IPS DF 19.7 (cell line): ENCODE measurements around the gene TRABD2B.
A peak's percentile ranks its signal among the peaks of the same experiment; 100 is the strongest.
"Not testable (repeated sequence)": the region's sequence is repeated elsewhere in the genome, so short reads cannot be mapped to it uniquely, and the experiment has no call there.

Experiments
- DNase-seq: peaks from one replicate; pipeline ENCODE4 v3.0.0-alpha.2; 2013; ENCODE audit warnings: low read depth, low spot score

The TRABD2B gene

GRCh38 chr1:47967864-47968555, 29.2 kb downstream of the TRABD2B start:
- DNase-seq, result no peak

DNA sequence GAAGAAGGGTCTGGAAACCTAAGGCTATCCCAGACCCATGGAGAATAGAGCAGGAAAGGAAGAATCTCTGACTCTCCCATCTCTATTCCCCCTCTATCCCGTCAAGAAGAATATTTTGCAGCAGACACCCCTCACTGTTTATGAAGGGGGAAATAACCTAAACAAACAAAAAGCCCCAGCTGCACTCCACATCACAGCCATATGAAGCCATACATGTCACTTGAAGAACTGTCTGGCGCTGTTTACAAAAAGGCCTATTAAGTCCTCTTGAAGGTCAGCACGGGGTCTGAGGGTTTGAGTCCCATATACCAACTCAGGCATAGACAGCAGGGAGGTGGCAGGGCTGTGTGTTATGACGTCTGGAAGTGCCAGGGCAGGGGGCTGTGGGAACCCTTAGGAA, 31.4 kb downstream of the TRABD2B start:
- no peak for DNase-seq

DNA sequence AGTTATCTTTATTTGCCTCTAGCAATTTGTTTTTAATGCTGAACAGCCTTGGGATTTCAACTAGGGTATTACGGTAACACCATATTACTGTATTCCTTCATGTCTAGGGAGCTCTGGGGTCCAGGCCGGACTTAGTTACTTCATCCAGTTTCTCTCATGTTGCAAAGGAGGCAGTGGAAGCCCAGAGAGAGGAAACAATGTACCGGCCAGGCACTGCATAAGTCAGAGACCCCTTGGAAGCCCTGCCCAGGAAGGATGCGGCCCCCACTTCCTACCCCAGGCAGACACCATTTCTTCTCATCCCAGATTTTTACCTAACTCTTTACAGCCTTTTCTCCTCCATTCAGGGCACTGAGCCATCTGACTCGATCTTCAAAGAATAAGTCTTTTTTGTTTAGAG, 32.5 kb downstream of the TRABD2B start:
- DNase-seq, result no peak

DNA sequence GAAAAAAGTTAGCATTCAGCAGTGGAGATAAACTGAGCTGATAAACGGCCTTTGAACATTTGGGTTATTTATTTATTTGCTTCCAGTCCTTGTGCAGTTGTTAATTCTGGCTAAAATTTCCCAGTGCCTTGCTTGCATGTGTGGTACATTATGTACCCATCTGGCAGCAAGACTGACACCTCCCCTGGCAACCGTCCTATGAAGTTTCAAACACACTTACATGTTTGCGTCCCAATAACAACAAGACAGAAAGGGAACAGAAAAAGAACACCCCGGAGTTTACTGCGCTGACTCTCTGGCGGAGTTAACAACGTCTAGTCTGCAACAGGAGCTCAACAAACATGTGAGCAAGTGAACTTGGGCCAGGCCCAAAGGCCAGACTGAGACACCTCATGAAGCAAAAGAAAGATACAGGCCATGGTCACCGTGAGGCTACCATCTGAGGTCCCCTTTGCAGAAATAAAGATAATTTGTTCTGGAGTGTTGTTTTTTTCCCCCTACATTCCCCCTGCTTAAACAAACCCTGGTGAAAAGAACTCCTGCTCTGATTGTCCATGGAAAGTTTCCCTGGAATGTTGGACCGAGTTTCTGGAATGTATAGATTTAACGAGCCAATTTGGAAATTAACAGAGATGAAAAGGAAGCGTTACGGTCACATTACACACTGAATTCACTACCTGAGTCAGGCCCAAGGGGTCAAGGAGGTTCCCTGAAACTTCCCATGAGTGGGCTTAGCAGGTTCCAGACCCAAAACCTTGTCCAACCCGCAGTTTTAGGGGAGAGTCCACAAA, 33.4 kb downstream of the TRABD2B start:
- DNase-seq, result no peak

GRCh38 chr1:47962750-47963492, 34.3 kb downstream of the TRABD2B start:
- no peak for DNase-seq

DNA sequence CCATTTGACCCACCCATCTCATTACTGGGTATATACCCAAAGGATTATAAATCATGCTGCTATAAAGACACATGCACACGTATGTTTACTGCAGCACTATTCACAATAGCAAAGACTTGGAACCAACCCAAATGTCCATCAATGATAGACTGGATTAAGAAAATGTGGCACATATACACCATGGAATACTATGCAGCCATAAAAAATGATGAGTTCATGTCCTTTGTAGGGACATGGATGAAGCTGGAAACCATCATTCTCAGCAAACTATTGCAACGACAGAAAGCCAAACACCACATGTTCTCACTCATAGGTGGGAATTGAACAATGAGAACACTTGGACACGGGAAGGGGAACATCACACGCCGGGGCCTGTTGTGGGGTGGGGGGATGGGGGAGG, 35.4 kb downstream of the TRABD2B start:
- not testable (repeated sequence) for DNase-seq

DNA sequence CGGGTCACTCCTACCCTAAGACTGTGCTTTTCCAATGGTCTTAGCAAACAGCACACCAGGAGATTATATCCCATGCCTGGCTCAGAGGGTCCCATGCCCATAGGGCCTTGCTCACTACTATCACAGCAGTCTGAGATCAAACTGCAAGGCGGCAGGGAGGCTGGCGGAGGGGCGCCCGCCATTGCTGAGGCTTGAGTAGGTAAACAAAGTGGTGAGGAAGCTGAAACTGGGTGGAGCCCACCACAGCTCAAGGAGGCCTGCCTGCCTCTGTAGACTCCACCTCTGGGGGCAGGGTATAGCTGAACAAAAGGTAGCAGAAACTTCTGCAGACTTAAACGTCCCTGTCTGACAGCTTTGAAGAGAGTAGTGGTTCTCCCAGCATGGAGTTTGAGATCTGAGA, 40.7 kb downstream of the TRABD2B start:
- DNase-seq, result not testable (repeated sequence)

DNA sequence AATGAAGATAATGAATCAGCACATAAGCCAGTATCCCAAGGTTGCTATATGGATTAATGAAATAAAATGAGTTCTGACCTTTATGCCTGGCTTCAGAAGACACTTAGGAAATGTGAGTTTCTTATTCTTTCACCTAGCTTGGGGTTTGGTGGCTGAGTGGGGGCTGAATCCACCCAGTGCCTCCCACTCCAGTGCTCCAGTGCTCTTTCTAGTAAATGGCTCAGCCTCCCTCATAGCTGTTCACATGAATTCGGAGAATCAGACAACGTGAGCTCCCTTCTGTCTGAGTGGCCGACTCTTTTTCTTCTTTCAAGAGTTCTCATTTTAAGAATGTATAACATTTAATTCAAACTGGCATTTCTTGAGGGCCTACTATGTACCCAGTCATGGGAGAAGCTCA, 43.5 kb downstream of the TRABD2B start:
- DNase-seq, result no peak

DNA sequence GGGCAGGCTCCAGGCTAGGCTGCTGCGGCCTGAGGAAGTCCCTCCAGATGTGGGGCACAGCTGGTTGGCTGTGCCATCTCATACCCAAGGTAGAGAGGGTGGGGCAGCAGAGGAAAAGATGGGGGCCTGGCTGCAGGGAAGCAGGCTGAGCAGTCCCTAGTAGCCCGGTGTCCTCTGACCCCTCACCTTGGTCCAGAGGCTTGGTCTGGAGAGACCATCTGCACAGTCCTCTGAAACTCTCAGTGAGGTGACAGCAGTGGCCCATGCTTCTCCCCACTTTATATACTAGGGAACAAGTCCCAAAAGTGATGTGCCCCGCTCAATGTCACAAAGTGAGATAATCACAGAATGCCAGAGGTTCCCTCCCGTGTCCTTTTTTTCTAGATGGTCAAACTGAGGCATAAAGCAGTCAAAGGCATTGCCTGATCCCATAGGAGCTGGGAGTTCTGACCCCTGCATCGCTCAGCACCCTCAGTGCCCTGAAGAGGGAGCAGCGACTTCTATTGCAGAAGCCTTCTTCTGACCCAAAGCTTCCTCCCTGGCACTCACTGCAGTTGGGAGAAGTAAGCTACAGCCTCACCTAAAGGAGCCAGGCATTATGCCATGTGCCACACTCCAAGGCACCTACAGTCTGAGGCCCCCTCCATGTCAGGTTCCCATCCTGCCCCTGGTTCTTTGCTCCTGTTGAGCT, 45.5 kb downstream of the TRABD2B start:
- no peak for DNase-seq

- no peak for DNase-seq
These were observed 46.2 kb downstream of the TRABD2B start for GRCh38 chr1:47951026-47951425.

DNA sequence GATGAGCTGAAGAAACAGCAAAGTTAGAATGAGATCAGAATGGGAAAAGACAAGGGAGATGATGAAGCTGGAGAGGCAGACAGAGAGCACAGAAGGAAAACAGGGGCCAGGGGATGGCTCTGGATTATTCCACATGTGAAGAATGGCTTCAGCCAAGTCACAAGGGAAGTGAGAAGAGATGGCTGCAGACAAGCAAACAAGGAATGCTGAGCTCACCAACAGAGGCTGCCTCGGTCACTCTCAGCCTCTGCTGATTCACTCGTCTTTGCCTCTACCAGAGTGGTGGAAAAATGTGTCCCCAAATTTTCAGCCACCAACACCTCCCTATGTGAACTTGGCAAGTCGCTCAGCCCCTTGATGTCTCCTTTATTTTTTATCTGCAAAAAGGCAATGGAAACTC, 46.7 kb downstream of the TRABD2B start:
- no peak for DNase-seq

GRCh38 chr1:47948126-47948525, 49.1 kb downstream of the TRABD2B start:
- DNase-seq, result peak; percentile 60

GRCh38 chr1:47947531-47947930, 49.7 kb downstream of the TRABD2B start:
- no peak for DNase-seq

DNA sequence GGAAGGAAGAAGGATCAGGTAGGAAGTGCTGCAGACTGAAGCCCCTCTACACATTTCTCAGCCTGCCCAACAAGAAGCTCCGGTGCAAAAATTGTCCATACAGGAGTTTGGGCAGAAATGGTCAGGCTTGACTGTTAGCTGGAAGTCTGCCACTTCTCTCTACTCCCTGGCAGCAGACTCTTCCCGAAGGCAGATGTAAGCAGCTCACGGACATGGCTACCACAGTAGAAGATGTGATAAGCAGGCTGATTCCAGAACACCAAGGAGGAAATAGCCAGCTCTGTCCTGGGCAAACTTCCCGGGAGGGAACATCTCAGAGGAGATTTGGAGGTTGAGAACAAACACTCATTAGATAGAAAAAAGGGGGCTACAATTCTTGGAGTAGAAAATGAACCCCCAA, 52.6 kb downstream of the TRABD2B start:
- no peak for DNase-seq

- no peak for DNase-seq
These were observed 55.0 kb downstream of the TRABD2B start for GRCh38 chr1:47942240-47942629.

DNA sequence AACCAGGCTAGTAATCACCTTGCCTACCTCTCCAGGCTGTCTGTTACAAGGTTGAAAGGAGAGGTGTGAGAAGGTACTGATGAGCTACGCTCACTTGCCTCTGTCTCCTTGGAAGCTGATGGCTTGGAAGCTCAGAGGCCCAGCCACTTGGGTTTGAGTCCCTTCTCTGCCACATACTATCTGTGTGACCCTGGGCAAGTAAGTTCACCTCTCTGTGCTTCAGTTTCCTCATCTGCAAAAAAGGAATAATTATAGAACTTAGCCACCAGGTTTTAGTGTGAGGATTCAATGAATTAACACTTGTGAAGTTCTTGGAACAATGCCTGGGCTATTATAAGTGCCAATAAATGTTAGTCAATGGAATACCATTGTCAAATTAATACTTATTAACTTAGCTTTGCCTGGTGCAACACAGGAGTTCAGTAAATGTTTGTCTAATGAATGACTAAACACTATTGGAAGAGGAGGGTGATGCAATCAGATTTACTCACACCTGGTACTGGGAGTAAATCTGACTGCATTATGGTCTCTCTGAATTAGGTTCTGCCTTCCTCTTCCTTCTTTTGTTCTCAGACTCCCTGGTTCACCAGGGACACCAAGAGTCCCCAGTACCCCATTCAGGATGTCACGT, 55.5 kb downstream of the TRABD2B start:
- no peak for DNase-seq

GRCh38 chr1:47940779-47941178, 56.4 kb downstream of the TRABD2B start:
- DNase-seq, result no peak

DNA sequence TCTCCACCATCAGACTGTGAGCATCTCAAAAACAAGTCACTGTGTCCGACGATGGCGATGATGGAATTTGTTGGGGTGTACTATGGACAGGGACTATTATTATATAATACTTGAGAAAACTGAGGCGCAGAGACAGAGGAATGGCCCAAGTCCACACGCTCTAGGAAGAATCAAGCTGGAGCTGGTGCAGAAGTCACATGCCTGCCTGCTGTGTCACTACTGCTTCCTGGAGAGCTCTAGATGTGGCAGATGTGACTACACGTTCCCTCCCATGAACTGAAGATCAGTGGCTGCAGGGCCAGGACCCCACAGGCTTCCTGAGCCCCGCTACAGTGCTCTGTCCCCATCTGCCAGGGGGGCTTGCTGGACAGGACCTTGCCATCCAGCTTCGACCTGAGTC, 56.9 kb downstream of the TRABD2B start:
- DNase-seq, result no peak

DNA sequence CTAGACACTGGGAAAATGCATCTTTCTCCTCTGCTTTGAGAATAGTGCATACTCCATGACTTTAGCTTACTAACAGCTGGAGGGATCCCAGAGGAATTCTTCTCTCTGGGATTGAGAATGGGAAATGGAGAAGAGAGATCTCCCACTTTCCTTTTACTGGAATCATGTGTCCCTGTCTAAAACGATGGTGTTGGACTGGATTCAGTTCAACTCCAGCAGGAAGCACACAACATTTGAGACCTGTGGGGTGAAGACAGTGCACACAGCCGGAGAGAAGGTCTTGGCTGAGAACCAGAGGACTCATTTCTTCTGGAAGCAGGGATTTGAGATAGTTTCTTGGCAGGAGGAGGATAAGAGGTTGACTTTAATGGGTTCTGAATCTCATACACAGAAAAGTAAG, 58.7 kb downstream of the TRABD2B start:
- no peak for DNase-seq

- no peak for DNase-seq
These were observed 59.5 kb downstream of the TRABD2B start for GRCh38 chr1:47937586-47938254.
